Panc1 (cell line): ENCODE data around the gene C11orf52. TPM values are rescaled to one million over a fixed set of nuclear protein-coding genes. Genes with fewer than 3 reads are reported as not detected.
"Not testable (repeated sequence)": the region's sequence is repeated elsewhere in the genome, so short reads cannot be mapped to it uniquely, and the experiment has no call there.

Source experiments
- ATAC-seq: fragments of 200-7000 bp; cut with Tn5 transposase; 2 replicates; pipeline ENCODE4 v1.9.1; 2020; ENCODE audit warnings: mild to moderate bottlenecking, moderate library complexity
- BruUV-seq: library from RNA; stranded (reverse); fragments of 400-500 nt; replicated peaks from 2 replicates; lab custom pipeline; 2021; lab: Mats Ljungman, UMichigan
- CTCF ChIA-PET: fragments of 300-600 bp; sonication (Branson Sonifier 250); formaldehyde crosslinking; loops from one replicate; lab custom pipeline; 2022; ENCODE audit warnings: antibody characterized with exemption; lab: Charles Lee
- POLR2A ChIA-PET: fragments of 300-600 bp; sonication (Branson Sonifier 250); formaldehyde crosslinking; loops from one replicate; lab custom pipeline; 2022; ENCODE audit warnings: antibody characterized with exemption; lab: Charles Lee
- DNase-seq: peaks from one replicate; pipeline ENCODE4 v3.0.0-alpha.2; 2010; ENCODE audit warnings: low read depth, low spot score
- H3K27ac ChIP-seq: 2 replicates; pipeline ENCODE4 v1.5.1; 2011; ENCODE audit warnings: mild to moderate bottlenecking, low read length, inconsistent platforms
- H3K27me3 ChIP-seq: fragments of 200-500 bp; sonication (Bioruptor generic); 2 replicates; pipeline ENCODE4 v1.6.0; 2014; ENCODE audit warnings: low read length, inconsistent platforms; ENCODE audit not compliant: control insufficient read depth, insufficient read depth
- H3K36me3 ChIP-seq: fragments of 200-500 bp; sonication (Bioruptor generic); 2 replicates; pipeline ENCODE4 v1.5.1; 2014; ENCODE audit warnings: inconsistent platforms, mild to moderate bottlenecking, low read length, moderate library complexity; ENCODE audit not compliant: control insufficient read depth, insufficient read depth
- H3K4me1 ChIP-seq: 2 replicates; pipeline ENCODE4 v1.5.1; 2011; ENCODE audit warnings: inconsistent platforms, mild to moderate bottlenecking, low read length, moderate library complexity; ENCODE audit not compliant: control insufficient read depth, insufficient read depth
- H3K4me3 ChIP-seq, 2 experiments: 2 replicates each; pipeline ENCODE4 v1.5.1; 2011 to 2012; ENCODE audit warnings: low read depth in 2 of 2, low read length in 2 of 2, mild to moderate bottlenecking in 2 of 2, inconsistent platforms in 1 of 2, moderate library complexity in 1 of 2
- H3K9me3 ChIP-seq: fragments of 200-500 bp; sonication (Bioruptor generic); 2 replicates; pipeline ENCODE4 v1.5.1; 2014; ENCODE audit warnings: low read depth, mild to moderate bottlenecking, inconsistent platforms, low read length, moderate library complexity; ENCODE audit not compliant: control insufficient read depth, insufficient read depth
- CTCF ChIP-seq: fragments of 450-650 bp; IDR thresholded peaks from 2 replicates; pipeline ENCODE4 v1.5.1; 2017; ENCODE audit warnings: mild to moderate bottlenecking
- POLR2AphosphoS5 ChIP-seq: IDR thresholded peaks from 2 replicates; pipeline ENCODE4 v1.6.1; 2012; ENCODE audit warnings: mild to moderate bottlenecking, low read depth, low read length, moderate library complexity
- REST ChIP-seq, 2 experiments: IDR thresholded peaks; 2 replicates each; pipeline ENCODE4 v1.6.1; 2011 to 2012; ENCODE audit warnings: low read depth in 2 of 2, control low read depth in 1 of 2, low read length in 1 of 2, mild to moderate bottlenecking in 1 of 2, moderate library complexity in 1 of 2; ENCODE audit not compliant: insufficient read depth in 1 of 2
- SIN3A ChIP-seq: IDR thresholded peaks from 2 replicates; pipeline ENCODE4 v1.6.1; 2012; ENCODE audit warnings: low read depth, mild to moderate bottlenecking, low read length, moderate library complexity, borderline replicate concordance; ENCODE audit not compliant: insufficient read depth
- TCF7L2 ChIP-seq: IDR thresholded peaks from 2 replicates; pipeline ENCODE4 v1.6.1; 2011; ENCODE audit warnings: mild to moderate bottlenecking, low read depth, low read length, inconsistent platforms
- in situ Hi-C: cut with HindIII; loops from 2 replicates; pipeline ENCODE4 v1.10.0; 2016; ENCODE audit warnings: low sequenced_read_pairs, low pct_unique_long_range_greater_than_20kb
- intact Hi-C: fragments of 100-400 bp; cut with micrococcal nuclease; formaldehyde crosslinking; loops from one replicate; pipeline ENCODE4 v1.10.0; 2022; ENCODE audit not compliant: unreplicated experiment
- total RNA-seq: library from RNA; stranded (reverse); gene quantifications from one replicate; pipeline ENCODE4 v1.2.1, GENCODE V29; 2021; ENCODE audit not compliant: unreplicated experiment

The C11orf52 gene
- total RNA-seq, 1 experiment from 2014 or later, result not detected

GRCh38 chr11:111882202-111882601, 36.5 kb upstream of the C11orf52 start:
- ChIA-PET POLR2A (no interaction called here), CTCF (no interaction called here)
- H3K27ac ChIP-seq, result no peak overlapping the region
- no TSS peak for BruUV-seq
- DNase-seq (no peak), ATAC-seq (no peak)
- in situ Hi-C loops, result no loop called here
- H3K4me1 ChIP-seq, result peaks cover 9% of the 10 kb centered on the region; the same call in 1 of the 2 replicates
- no peaks in the 10 kb centered on the region for H3K36me3 ChIP-seq
- intact Hi-C loops, result no loop called here
- H3K4me3 ChIP-seq, result no peak overlapping the region
- TF ChIP-seq TCF7L2 (no peak), REST (IDR thresholded peaks at IDR 0.05; ENCODE audit: insufficient read depth in 1 of 2, low read depth in 2 of 2, low read length in 1 of 2) (no peak), CTCF (no peak)
- H3K27me3 ChIP-seq, result no peaks in the 10 kb centered on the region
- H3K9me3 ChIP-seq, result no peaks in the 10 kb centered on the region

- POLR2A ChIA-PET, intact Hi-C loops, CTCF ChIA-PET, DNase-seq, H3K27ac ChIP-seq, H3K4me1 ChIP-seq, ATAC-seq, H3K4me3 ChIP-seq, BruUV-seq, in situ Hi-C loops, H3K36me3 ChIP-seq, H3K27me3 ChIP-seq, H3K9me3 ChIP-seq: not testable (repeated sequence)
Observed at GRCh38 chr11:111885053-111885452, 33.7 kb upstream of the C11orf52 start.

- POLR2A ChIA-PET, result no interaction called here
Observed at GRCh38 chr11:111886032-111886431, 32.7 kb upstream of the C11orf52 start.

More at GRCh38 chr11:111886032-111886431, 32.7 kb upstream of the C11orf52 start:
- in situ Hi-C loops (no loop called here), intact Hi-C loops (no loop called here)
- no TSS peak for BruUV-seq
- CTCF ChIA-PET, result no interaction called here
- Histone ChIP-seq H3K4me3 (no peak overlapping the region), H3K9me3 (no peaks in the 10 kb centered on the region), H3K4me1 (no peaks in the 10 kb centered on the region), H3K36me3 (no peaks in the 10 kb centered on the region), H3K27ac (no peak overlapping the region), H3K27me3 (no peaks in the 10 kb centered on the region)
- DNase-seq (no peak), ATAC-seq (no peak)
- TF ChIP-seq REST (IDR thresholded peaks at IDR 0.05; ENCODE audit: insufficient read depth in 1 of 2, low read depth in 2 of 2, low read length in 1 of 2) (no peak), SIN3A (no peak), TCF7L2 (no peak), POLR2AphosphoS5 (no peak), CTCF (no peak)
